OCI-LY7 (cell line): ENCODE data around the gene PI4K2A.

Source experiments
- EZH2phosphoT487 ChIP-seq: fragments of 200-600 bp; sonication (generic); IDR thresholded peaks from 2 replicates; pipeline ENCODE4 v1.6.1; 2018; ENCODE audit warnings: low read depth, borderline replicate concordance, mild to moderate bottlenecking, mixed run types, antibody characterized with exemption, low read length, moderate library complexity, mixed read lengths
- TF ChIP-seq, protein P1 (sequence below): fragments of 200-600 bp; sonication (generic); conservative IDR thresholded peaks from 2 replicates; pipeline ENCODE4 v1.5.1; 2014; ENCODE audit warnings: mild to moderate bottlenecking, antibody characterized with exemption, low read length, moderate library complexity, mixed read lengths

- TF ChIP-seq, protein P1, sequence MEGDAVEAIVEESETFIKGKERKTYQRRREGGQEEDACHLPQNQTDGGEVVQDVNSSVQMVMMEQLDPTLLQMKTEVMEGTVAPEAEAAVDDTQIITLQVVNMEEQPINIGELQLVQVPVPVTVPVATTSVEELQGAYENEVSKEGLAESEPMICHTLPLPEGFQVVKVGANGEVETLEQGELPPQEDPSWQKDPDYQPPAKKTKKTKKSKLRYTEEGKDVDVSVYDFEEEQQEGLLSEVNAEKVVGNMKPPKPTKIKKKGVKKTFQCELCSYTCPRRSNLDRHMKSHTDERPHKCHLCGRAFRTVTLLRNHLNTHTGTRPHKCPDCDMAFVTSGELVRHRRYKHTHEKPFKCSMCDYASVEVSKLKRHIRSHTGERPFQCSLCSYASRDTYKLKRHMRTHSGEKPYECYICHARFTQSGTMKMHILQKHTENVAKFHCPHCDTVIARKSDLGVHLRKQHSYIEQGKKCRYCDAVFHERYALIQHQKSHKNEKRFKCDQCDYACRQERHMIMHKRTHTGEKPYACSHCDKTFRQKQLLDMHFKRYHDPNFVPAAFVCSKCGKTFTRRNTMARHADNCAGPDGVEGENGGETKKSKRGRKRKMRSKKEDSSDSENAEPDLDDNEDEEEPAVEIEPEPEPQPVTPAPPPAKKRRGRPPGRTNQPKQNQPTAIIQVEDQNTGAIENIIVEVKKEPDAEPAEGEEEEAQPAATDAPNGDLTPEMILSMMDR, result no peak
- TF ChIP-seq EZH2phosphoT487, result no peak
Measured at GRCh38 chr10:97705006-97705670, 64.7 kb downstream of the PI4K2A start.
